Trophoblast cell (in vitro differentiated cells and primary cell): ENCODE measurements around the gene SYNGR2.

ENCODE experiments used
- DNase-seq, 2 donors: peaks; one replicate each; pipeline ENCODE4 v3.0.0-alpha.2; 2016
- H2AFZ ChIP-seq: 2 replicates; pipeline ENCODE4 v1.6.1; 2013; ENCODE audit warnings: low read length, moderate library complexity, mild to moderate bottlenecking; ENCODE audit not compliant: insufficient read depth, poor library complexity
- H2AK5ac ChIP-seq: 2 replicates; pipeline ENCODE4 v1.6.1; 2013; ENCODE audit warnings: mild to moderate bottlenecking, low read length
- H2BK120ac ChIP-seq: 2 replicates; pipeline ENCODE4 v1.6.1; 2013; ENCODE audit warnings: low read length, mild to moderate bottlenecking, moderate library complexity; ENCODE audit not compliant: insufficient read depth, poor library complexity
- H2BK12ac ChIP-seq: 2 replicates; pipeline ENCODE4 v1.6.1; 2013; ENCODE audit warnings: mild to moderate bottlenecking, low read length, moderate library complexity
- H2BK5ac ChIP-seq: 2 replicates; pipeline ENCODE4 v1.6.1; 2013; ENCODE audit warnings: low read length, low read depth, moderate library complexity, mild to moderate bottlenecking; ENCODE audit not compliant: poor library complexity
- H3K14ac ChIP-seq: 2 replicates; pipeline ENCODE4 v1.6.1; 2013; ENCODE audit warnings: mild to moderate bottlenecking, low read length
- H3K18ac ChIP-seq: 2 replicates; pipeline ENCODE4 v1.6.1; 2013; ENCODE audit warnings: mild to moderate bottlenecking, low read length
- H3K23ac ChIP-seq: 2 replicates; pipeline ENCODE4 v1.6.1; 2013; ENCODE audit warnings: low read length
- H3K27ac ChIP-seq: 2 replicates; pipeline ENCODE4 v1.5.1; 2013; ENCODE audit warnings: low read depth, mild to moderate bottlenecking, inconsistent platforms, low read length, moderate library complexity
- H3K27me3 ChIP-seq: 2 replicates; pipeline ENCODE4 v1.6.1; 2013; ENCODE audit warnings: inconsistent platforms, mild to moderate bottlenecking, low read length, moderate library complexity; ENCODE audit not compliant: insufficient read depth
- H3K36me3 ChIP-seq, 2 experiments: 1 replicate in 1 of 2; 2 replicates in 1 of 2; pipeline ENCODE4 v1.6.1; 2013; ENCODE audit warnings: low read length in 2 of 2, mild to moderate bottlenecking in 2 of 2, moderate library complexity in 1 of 2; ENCODE audit not compliant: insufficient read depth in 2 of 2, control insufficient read depth in 1 of 2
- H3K4ac ChIP-seq: 2 replicates; pipeline ENCODE4 v1.6.1; 2013; ENCODE audit warnings: low read depth, mild to moderate bottlenecking, low read length, moderate library complexity
- H3K4me1 ChIP-seq, 2 experiments: 1 replicate in 1 of 2; 2 replicates in 1 of 2; pipeline ENCODE4 v1.6.1; 2013; ENCODE audit warnings: low read length in 2 of 2, mild to moderate bottlenecking in 2 of 2, moderate library complexity in 1 of 2; ENCODE audit not compliant: insufficient read depth in 2 of 2, control insufficient read depth in 1 of 2
- H3K4me2 ChIP-seq: 2 replicates; pipeline ENCODE4 v1.6.1; 2013; ENCODE audit warnings: inconsistent platforms, mild to moderate bottlenecking, low read length, moderate library complexity
- H3K4me3 ChIP-seq: 2 replicates; pipeline ENCODE4 v1.5.1; 2013; ENCODE audit warnings: mild to moderate bottlenecking, low read depth, low read length, inconsistent platforms
- H3K79me1 ChIP-seq: one replicate; pipeline ENCODE4 v1.6.1; 2013; ENCODE audit warnings: low read length
- H3K79me2 ChIP-seq: 2 replicates; pipeline ENCODE4 v1.6.1; 2013; ENCODE audit warnings: low read length, mild to moderate bottlenecking; ENCODE audit not compliant: control insufficient read depth, insufficient read depth, poor library complexity
- H3K9ac ChIP-seq: 2 replicates; pipeline ENCODE4 v1.6.1; 2013; ENCODE audit warnings: mild to moderate bottlenecking, low read length
- H3K9me3 ChIP-seq: 2 replicates; pipeline ENCODE4 v1.6.1; 2013; ENCODE audit warnings: low read depth, mild to moderate bottlenecking, control low read depth, inconsistent platforms, low read length; ENCODE audit not compliant: insufficient read depth
- H4K12ac ChIP-seq: 2 replicates; pipeline ENCODE4 v1.6.1; 2013; ENCODE audit warnings: low read depth, mild to moderate bottlenecking, low read length, moderate library complexity
- H4K8ac ChIP-seq: 2 replicates; pipeline ENCODE4 v1.6.1; 2013; ENCODE audit warnings: low read depth, mild to moderate bottlenecking, low read length, moderate library complexity
- H4K91ac ChIP-seq: one replicate; pipeline ENCODE4 v1.6.1; 2013; ENCODE audit warnings: low read depth, mild to moderate bottlenecking, low read length, moderate library complexity
- WGBS: extraction: QIAGEN DNeasy Blood & Tissue Kit; methylation state at CpG from one replicate; pipeline ENCODE4 v1.1.7; 2013; ENCODE audit warnings: missing lambda C conversion rate; ENCODE audit not compliant: insufficient read length, insufficient coverage; ENCODE audit errors: extremely low coverage; 5-methylcytosine and 5-hydroxymethylcytosine counted together

The SYNGR2 gene

GRCh38 chr17:78175643-78175981 lies 7.2 kb downstream of the SYNGR2 start:
- Histone ChIP-seq H3K9me3 (peaks cover 2% of the 10 kb centered on the region), H3K23ac (no peak overlapping the region), H2BK5ac (no peak overlapping the region), H3K79me1 (no peaks in the 10 kb centered on the region), H3K36me3 (peaks cover 48 to 52% of the 10 kb centered on the region in 2 experiments), H3K18ac (no peak overlapping the region), H4K12ac (no peak overlapping the region), H3K4ac (no peak overlapping the region), H3K27me3 (no peaks in the 10 kb centered on the region), H3K14ac (no peak overlapping the region), H3K79me2 (no peaks in the 10 kb centered on the region), H2BK12ac (no peak overlapping the region), H3K27ac (no peak overlapping the region), H3K4me3 (no peak overlapping the region), H3K9ac (no peak overlapping the region), H2AK5ac (no peak overlapping the region), H3K4me1 (peaks cover 6 to 13% of the 10 kb centered on the region in 2 experiments), H4K8ac (no peak overlapping the region), H3K4me2 (no peak overlapping the region), H2BK120ac (no peak overlapping the region), H4K91ac (no peak overlapping the region), H2AFZ (no peak overlapping the region)
- no peak for DNase-seq
- no CpG with 5 or more reads among the region's 14 CpGs for WGBS

GRCh38 chr17:78176548-78177025 lies 8.2 kb downstream of the SYNGR2 start:
- no peak overlapping the region for H3K4ac ChIP-seq
- no CpG with 5 or more reads among the region's 14 CpGs for WGBS
- no peak overlapping the region for H4K91ac ChIP-seq

GRCh38 chr17:78179372-78179771 lies 11.0 kb downstream of the SYNGR2 start:
- Histone ChIP-seq H3K4me2 (no peak overlapping the region), H3K14ac (no peak overlapping the region), H3K4me3 (no peak overlapping the region), H3K36me3 (peaks cover 54 to 60% of the 10 kb centered on the region in 2 experiments), H2AFZ (no peak overlapping the region), H3K18ac (no peak overlapping the region), H3K79me1 (no peaks in the 10 kb centered on the region), H3K4me1 (peaks cover 4 to 6% of the 10 kb centered on the region in 2 experiments), H3K9ac (no peak overlapping the region), H3K9me3 (peaks cover 2% of the 10 kb centered on the region), H4K91ac (no peak overlapping the region), H2BK5ac (no peak overlapping the region), H3K27me3 (no peaks in the 10 kb centered on the region), H3K23ac (no peak overlapping the region), H3K27ac (no peak overlapping the region), H3K4ac (no peak overlapping the region), H2BK12ac (no peak overlapping the region), H4K12ac (no peak overlapping the region), H4K8ac (no peak overlapping the region), H3K79me2 (no peaks in the 10 kb centered on the region), H2AK5ac (no peak overlapping the region), H2BK120ac (no peak overlapping the region)
- DNase-seq: peak; percentile 83 to 90
- WGBS: no CpG with 5 or more reads among the region's 17 CpGs

More at GRCh38 chr17:78176548-78177025, 8.2 kb downstream of the SYNGR2 start:
- Histone ChIP-seq H3K27me3 (no peaks in the 10 kb centered on the region), H3K27ac (no peak overlapping the region), H3K9me3 (peaks cover 2% of the 10 kb centered on the region), H3K9ac (no peak overlapping the region), H2BK120ac (no peak overlapping the region), H3K14ac (no peak overlapping the region), H3K4me3 (no peak overlapping the region), H3K18ac (no peak overlapping the region), H2AK5ac (no peak overlapping the region), H2AFZ (no peak overlapping the region), H3K79me1 (no peaks in the 10 kb centered on the region), H4K12ac (no peak overlapping the region), H2BK12ac (no peak overlapping the region), H3K4me1 (peaks cover 6 to 13% of the 10 kb centered on the region in 2 experiments), H3K36me3 (peaks cover 51 to 54% of the 10 kb centered on the region in 2 experiments), H3K79me2 (no peaks in the 10 kb centered on the region), H3K23ac (no peak overlapping the region), H2BK5ac (no peak overlapping the region), H4K8ac (no peak overlapping the region), H3K4me2 (no peak overlapping the region)
- DNase-seq: peak; percentile 65 to 83

GRCh38 chr17:78180083-78180482 lies 11.7 kb downstream of the SYNGR2 start:
- no CpG with 5 or more reads among the region's 14 CpGs for WGBS
- no peak overlapping the region for H3K9ac ChIP-seq
- no peak overlapping the region for H4K8ac ChIP-seq
- no peak overlapping the region for H3K23ac ChIP-seq
- no peak overlapping the region for H2AK5ac ChIP-seq
- H3K4me3 ChIP-seq: no peak overlapping the region
- H3K27me3 ChIP-seq: no peaks in the 10 kb centered on the region
- H3K79me1 ChIP-seq: no peaks in the 10 kb centered on the region
- H2BK120ac ChIP-seq: no peak overlapping the region
- H3K79me2 ChIP-seq: no peaks in the 10 kb centered on the region
- H3K18ac ChIP-seq: no peak overlapping the region
- H3K4me2 ChIP-seq: no peak overlapping the region
- DNase-seq: no peak
- no peak overlapping the region for H4K91ac ChIP-seq
- no peak overlapping the region for H2BK5ac ChIP-seq
- H3K36me3 ChIP-seq: peaks cover 54 to 59% of the 10 kb centered on the region in 2 experiments
- no peak overlapping the region for H3K4ac ChIP-seq
- H3K14ac ChIP-seq: no peak overlapping the region
- no peak overlapping the region for H3K27ac ChIP-seq
- H4K12ac ChIP-seq: no peak overlapping the region
- H3K9me3 ChIP-seq: peaks cover 2% of the 10 kb centered on the region
- no peak overlapping the region for H2BK12ac ChIP-seq
- no peak overlapping the region for H2AFZ ChIP-seq
- H3K4me1 ChIP-seq: peaks cover 6 to 8% of the 10 kb centered on the region in 2 experiments
